Caco-2 (cell line): ENCODE results near the gene TICAM1. TPM values are rescaled to one million over a fixed set of nuclear protein-coding genes. Genes with fewer than 3 reads are reported as not detected.
A peak's percentile ranks its signal among the peaks of the same experiment; 100 is the strongest.

ENCODE experiments used
- BruUV-seq: library from RNA; stranded (reverse); fragments of 400-500 nt; replicated peaks from 2 replicates; lab custom pipeline; 2021; lab: Mats Ljungman, UMichigan
- CTCF ChIA-PET: fragments of 300-600 bp; sonication (Branson Sonifier 250); formaldehyde crosslinking; loops from one replicate; lab custom pipeline; 2022; ENCODE audit warnings: antibody characterized with exemption; lab: Charles Lee
- POLR2A ChIA-PET: fragments of 300-600 bp; sonication (Branson Sonifier 250); formaldehyde crosslinking; loops from one replicate; lab custom pipeline; 2022; ENCODE audit warnings: antibody characterized with exemption; lab: Charles Lee
- DNase-seq, 2 experiments: peaks; one replicate each; pipeline versions ENCODE4 v3.0.0 to v3.0.0-alpha.2; 2020 to 2022
- H3K27me3 ChIP-seq: replicated peaks from 2 replicates; pipeline ENCODE4 v1.6.0; 2011; ENCODE audit warnings: low read length; ENCODE audit not compliant: control insufficient read depth, insufficient read depth
- H3K36me3 ChIP-seq: 2 replicates; pipeline ENCODE4 v1.5.1; 2011; ENCODE audit warnings: low read length; ENCODE audit not compliant: control insufficient read depth, insufficient read depth
- H3K4me1 ChIP-seq: fragments of 250-450 bp; sonication (Bioruptor Pico); 2 replicates; pipeline ENCODE4 v1.5.1; 2020; ENCODE audit warnings: mild to moderate bottlenecking
- H3K4me3 ChIP-seq: 2 replicates; pipeline ENCODE4 v1.5.1; 2011; ENCODE audit warnings: low read depth, mild to moderate bottlenecking, control low read depth, low read length
- H3K9me3 ChIP-seq: fragments of 250-450 bp; sonication (Bioruptor Pico); 2 replicates; pipeline ENCODE4 v1.5.1; 2020; ENCODE audit warnings: mild to moderate bottlenecking, moderate library complexity
- H3K27ac Mint-ChIP-seq: one replicate; pipeline ENCODE4 v1.8.0; 2022; ENCODE audit warnings: mixed read lengths; ENCODE audit not compliant: unreplicated experiment
- H3K27me3 Mint-ChIP-seq: one replicate; pipeline ENCODE4 v1.8.0; 2022; ENCODE audit warnings: mixed read lengths; ENCODE audit not compliant: insufficient read depth, unreplicated experiment
- H3K36me3 Mint-ChIP-seq: one replicate; pipeline ENCODE4 v1.8.0; 2022; ENCODE audit warnings: mild to moderate bottlenecking, mixed read lengths; ENCODE audit not compliant: insufficient read depth, unreplicated experiment
- H3K4me1 Mint-ChIP-seq: one replicate; pipeline ENCODE4 v1.8.0; 2022; ENCODE audit warnings: low read depth, mixed read lengths; ENCODE audit not compliant: unreplicated experiment
- H3K4me3 Mint-ChIP-seq: one replicate; pipeline ENCODE4 v1.8.0; 2022; ENCODE audit warnings: mild to moderate bottlenecking, moderate library complexity, mixed read lengths; ENCODE audit not compliant: unreplicated experiment
- H3K9me3 Mint-ChIP-seq: one replicate; pipeline ENCODE4 v1.8.0; 2022; ENCODE audit warnings: mixed read lengths; ENCODE audit not compliant: unreplicated experiment
- CTCF ChIP-seq, 2 experiments: fragments of 200-600 bp in 1 of 2; IDR thresholded peaks; 1 replicate in 1 of 2; 2 replicates in 1 of 2; pipeline versions ENCODE4 v1.5.1 to v1.8.0; 2011 to 2022; ENCODE audit warnings: antibody characterized with exemption in 1 of 2, control low read depth in 1 of 2, inconsistent platforms in 1 of 2, low read depth in 1 of 2, low read length in 1 of 2, mild to moderate bottlenecking in 1 of 2, moderate library complexity in 1 of 2; ENCODE audit not compliant: insufficient read depth in 1 of 2, severe bottlenecking in 1 of 2, unreplicated experiment in 1 of 2
- intact Hi-C: fragments of 100-400 bp; cut with micrococcal nuclease; formaldehyde crosslinking; loops from one replicate; pipeline ENCODE4 v1.10.0; 2022; ENCODE audit not compliant: unreplicated experiment
- total RNA-seq: library from RNA; stranded (reverse); gene quantifications from 2 replicates; pipeline ENCODE4 v1.2.3, GENCODE V29; 2022

The TICAM1 gene
- total RNA-seq, 1 experiment from 2014 or later, result 6.0 TPM

GRCh38 chr19:4802711-4803110 lies 28.8 kb downstream of the TICAM1 start:
- Mint-ChIP-seq H3K27me3 (no peaks in the 10 kb centered on the region), H3K4me3 (no peak overlapping the region), H3K9me3 (no peaks in the 10 kb centered on the region), H3K36me3 (peaks cover 6% of the 10 kb centered on the region), H3K4me1 (no peaks in the 10 kb centered on the region), H3K27ac (no peak overlapping the region)
- ChIA-PET CTCF (no interaction called here), POLR2A (no interaction called here)
- BruUV-seq, result no TSS peak
- DNase-seq, result no peak
- no peak overlapping the region for H3K4me3 ChIP-seq
- no peaks in the 10 kb centered on the region for H3K27me3 ChIP-seq
- H3K9me3 ChIP-seq, result no peaks in the 10 kb centered on the region
- no peak for TF ChIP-seq CTCF (IDR thresholded peaks at IDR 0.05; ENCODE audit: insufficient read depth in 1 of 2, low read depth in 1 of 2, low read length in 1 of 2, severe bottlenecking in 1 of 2, unreplicated experiment in 1 of 2)
- no peaks in the 10 kb centered on the region for H3K36me3 ChIP-seq
- peaks cover 6% of the 10 kb centered on the region; the same call in 1 of the 2 replicates for H3K4me1 ChIP-seq
- intact Hi-C loops, result loop anchor here (5.0 kb wide), 1 partner anchor 235 kb away; no protein-coding TSS in a partner anchor

DNA sequence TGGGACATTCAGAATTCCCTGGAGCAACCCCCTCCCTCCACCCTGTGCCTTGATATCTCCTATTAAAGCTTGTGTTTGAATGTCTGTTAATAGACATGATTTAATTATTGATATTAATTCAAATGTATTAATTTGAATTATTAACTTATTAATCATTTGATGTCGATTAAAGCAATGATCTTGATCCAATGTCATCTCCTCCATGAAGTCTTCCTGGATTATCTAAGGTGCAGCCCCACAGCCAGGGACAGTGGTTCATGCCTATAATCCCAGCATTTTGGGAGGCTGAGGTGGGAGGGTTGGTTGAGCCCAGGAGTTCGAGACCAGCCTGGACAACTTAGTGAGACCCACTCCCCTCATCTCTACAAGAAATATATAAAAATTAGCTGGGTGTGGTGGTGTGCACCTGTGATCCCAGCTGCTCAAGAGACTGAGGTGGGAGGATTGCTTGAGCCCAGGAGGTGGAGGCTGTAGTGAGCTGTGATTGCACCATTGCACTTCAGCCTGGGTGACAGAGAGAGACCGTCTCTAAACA lies 30.4 kb downstream of the TICAM1 start:
- Mint-ChIP-seq H3K27me3 (no peaks in the 10 kb centered on the region), H3K36me3 (peaks cover 14% of the 10 kb centered on the region), H3K27ac (no peak overlapping the region), H3K4me1 (no peaks in the 10 kb centered on the region), H3K4me3 (peak overlapping the region; percentile 38), H3K9me3 (no peaks in the 10 kb centered on the region)
- Histone ChIP-seq H3K36me3 (no peaks in the 10 kb centered on the region; the same call in 1 of the 2 replicates), H3K4me1 (peaks cover 6% of the 10 kb centered on the region; the same call in 1 of the 2 replicates), H3K4me3 (no peak overlapping the region), H3K9me3 (no peaks in the 10 kb centered on the region), H3K27me3 (no peaks in the 10 kb centered on the region)
- no peak for TF ChIP-seq CTCF (IDR thresholded peaks at IDR 0.05; ENCODE audit: insufficient read depth in 1 of 2, low read depth in 1 of 2, low read length in 1 of 2, severe bottlenecking in 1 of 2, unreplicated experiment in 1 of 2)
- BruUV-seq, result no TSS peak
- ChIA-PET POLR2A (no interaction called here), CTCF (interaction anchor here (0.6 to 2.2 kb wide), 3 partner anchors 9 to 74 kb away, joined by 5 to 12 read pairs (median 5); partner anchors contain the start of gene FEM1A)
- intact Hi-C loops, result loop anchor here (5.0 kb wide), 1 partner anchor 234 kb away; no protein-coding TSS in a partner anchor
- DNase-seq, result no peak

- H3K27ac Mint-ChIP-seq, result no peak overlapping the region
- H3K27me3 ChIP-seq, result no peaks in the 10 kb centered on the region
- CTCF ChIA-PET, result interaction anchor here (1.5 to 2.2 kb wide), 2 partner anchors 9 kb away, joined by 5 to 12 read pairs; partner anchors contain the start of gene FEM1A
- peak overlapping the region; percentile 38 for H3K4me3 Mint-ChIP-seq
- BruUV-seq, result no TSS peak
- no peaks in the 10 kb centered on the region; the same call in 1 of the 2 replicates for H3K36me3 ChIP-seq
- H3K4me3 ChIP-seq, result no peak overlapping the region
- TF ChIP-seq CTCF (IDR thresholded peaks at IDR 0.05; ENCODE audit: insufficient read depth in 1 of 2, low read depth in 1 of 2, low read length in 1 of 2, severe bottlenecking in 1 of 2, unreplicated experiment in 1 of 2), result no peak
- DNase-seq, result peak; percentile 74 to 80
- no peaks in the 10 kb centered on the region for H3K4me1 Mint-ChIP-seq
- peaks cover 6% of the 10 kb centered on the region; the same call in 1 of the 2 replicates for H3K4me1 ChIP-seq
- H3K27me3 Mint-ChIP-seq, result no peaks in the 10 kb centered on the region
- H3K9me3 ChIP-seq, result no peaks in the 10 kb centered on the region
- POLR2A ChIA-PET, result no interaction called here
- H3K36me3 Mint-ChIP-seq, result peaks cover 15% of the 10 kb centered on the region
- intact Hi-C loops, result loop anchor here (1.0 to 5.0 kb wide), 2 partner anchors 9 to 233 kb away; partner anchors contain the start of gene FEM1A
- H3K9me3 Mint-ChIP-seq, result no peaks in the 10 kb centered on the region
Observed at GRCh38 chr19:4800591-4801081, 30.9 kb downstream of the TICAM1 start.
